Uterus (tissue), 4 donors: ENCODE results near the gene APC2. TPM values are rescaled to one million over a fixed set of nuclear protein-coding genes. Genes with fewer than 3 reads are reported as not detected.
A peak's percentile ranks its signal among the peaks of the same experiment; 100 is the strongest.

ENCODE experiments used
- DNase-seq, 2 donors: peaks; one replicate each; pipeline ENCODE4 v3.0.0-alpha.2; 2019 to 2020
- H3K27ac ChIP-seq, 2 donors: fragments of 200-600 bp; sonication (generic); 1 replicate in 1 of 2; 2 replicates in 1 of 2; pipeline ENCODE4 v1.5.1; 2016 to 2018
- H3K27me3 ChIP-seq, 2 donors: fragments of 200-600 bp; sonication (generic); one replicate each; pipeline ENCODE4 v1.5.1; 2018 to 2019; ENCODE audit warnings: control low read depth in 1 of 2
- H3K36me3 ChIP-seq, 2 donors: fragments of 200-600 bp; sonication (generic); one replicate each; pipeline ENCODE4 v1.5.1; 2019; ENCODE audit warnings: control low read depth in 1 of 2
- H3K4me1 ChIP-seq, 2 donors: fragments of 200-600 bp; sonication (generic); one replicate each; pipeline ENCODE4 v1.5.1; 2018 to 2019; ENCODE audit warnings: control low read depth in 1 of 2
- H3K4me3 ChIP-seq, 2 donors: fragments of 200-600 bp; sonication (generic); 1 replicate in 1 of 2; 2 replicates in 1 of 2; pipeline ENCODE4 v1.5.1; 2018 to 2019; ENCODE audit warnings: mild to moderate bottlenecking in 1 of 2
- H3K9me3 ChIP-seq, 2 donors: fragments of 200-600 bp; sonication (generic); one replicate each; pipeline ENCODE4 v1.5.1; 2019; ENCODE audit warnings: control low read depth in 1 of 2
- CTCF ChIP-seq, 4 experiments: fragments of 200-600 bp in 2 of 4; fragments of 450-650 bp in 2 of 4; sonication (generic) in 2 of 4; IDR thresholded peaks; one replicate each; pipeline ENCODE4 v1.5.1; 2016 to 2019; ENCODE audit warnings: antibody characterized with exemption in 4 of 4, mild to moderate bottlenecking in 2 of 4, moderate library complexity in 1 of 4
- POLR2A ChIP-seq, 2 donors: fragments of 450-650 bp; IDR thresholded peaks; one replicate each; pipeline ENCODE4 v1.6.1; 2016; ENCODE audit warnings: antibody characterized with exemption in 2 of 2, mild to moderate bottlenecking in 1 of 2, moderate library complexity in 1 of 2
- intact Hi-C: fragments of 100-400 bp; cut with DNase I; formaldehyde crosslinking; loops from one replicate; pipeline ENCODE4 v1.15.1; 2023; ENCODE audit warnings: low total_unique reads
- total RNA-seq, 4 donors: library from RNA; depleted of rRNA in 3 of 4; stranded (reverse); fragments of >200 nt in 3 of 4; gene quantifications; one replicate each; pipeline versions ENCODE4 v1.1.0 to v1.2.4, GENCODE V29; 2014 to 2023
- donor health status: DM: yes; HTN: yes; CAD: no.

The APC2 gene
- total RNA-seq, 4 donors from 2014 or later, result 0.12 to 3.5 (median 0.77) TPM; not detected in 1

DNA sequence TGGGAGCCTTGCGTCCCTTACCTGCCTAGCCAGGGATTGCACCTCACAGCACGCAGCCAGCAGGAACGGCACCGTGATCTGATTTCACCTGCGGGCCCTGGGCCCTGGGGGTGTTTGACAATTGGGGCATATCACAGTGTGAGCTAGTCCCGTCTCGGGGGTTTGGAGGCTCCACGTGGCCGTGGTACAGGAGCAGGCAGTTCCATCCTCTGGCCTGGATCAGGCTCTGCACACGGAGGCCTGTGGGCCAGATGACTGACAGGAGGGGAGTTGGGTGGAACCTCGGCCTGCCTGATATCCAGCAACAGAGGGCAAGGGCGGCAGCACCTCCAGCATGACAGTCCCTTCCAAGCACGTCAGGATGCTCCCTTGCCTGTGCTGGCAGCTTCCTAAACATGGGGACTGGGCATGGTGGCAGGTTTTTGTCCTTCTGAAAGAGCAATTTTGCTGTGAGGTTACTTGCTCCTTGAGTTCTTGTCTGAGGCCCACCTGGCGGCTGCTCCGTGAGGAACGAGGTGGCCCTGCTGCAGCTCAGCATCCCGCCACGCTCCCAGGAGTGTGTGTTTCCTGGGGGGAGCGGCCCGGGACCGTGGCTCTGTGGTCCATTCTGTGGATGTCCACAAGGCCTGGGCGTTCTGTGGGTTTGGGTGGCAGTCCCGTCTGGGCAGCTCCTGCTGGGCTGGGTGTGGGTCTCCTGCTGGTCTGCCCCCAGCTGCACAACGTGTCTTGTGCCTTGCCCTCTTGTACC is 18.0 kb upstream of the APC2 start:
- Histone ChIP-seq H3K4me1 (no peaks in the 10 kb centered on the region), H3K4me3 (no peak overlapping the region), H3K27ac (no peak overlapping the region), H3K9me3 (no peaks in the 10 kb centered on the region), H3K36me3 (no peaks in the 10 kb centered on the region), H3K27me3 (no peaks in the 10 kb centered on the region)
- no peak for TF ChIP-seq CTCF (IDR thresholded peaks at IDR 0.05)
- no peak for TF ChIP-seq POLR2A (IDR thresholded peaks at IDR 0.05)
- DNase-seq, result no peak
- intact Hi-C loops, result no loop called here

DNA sequence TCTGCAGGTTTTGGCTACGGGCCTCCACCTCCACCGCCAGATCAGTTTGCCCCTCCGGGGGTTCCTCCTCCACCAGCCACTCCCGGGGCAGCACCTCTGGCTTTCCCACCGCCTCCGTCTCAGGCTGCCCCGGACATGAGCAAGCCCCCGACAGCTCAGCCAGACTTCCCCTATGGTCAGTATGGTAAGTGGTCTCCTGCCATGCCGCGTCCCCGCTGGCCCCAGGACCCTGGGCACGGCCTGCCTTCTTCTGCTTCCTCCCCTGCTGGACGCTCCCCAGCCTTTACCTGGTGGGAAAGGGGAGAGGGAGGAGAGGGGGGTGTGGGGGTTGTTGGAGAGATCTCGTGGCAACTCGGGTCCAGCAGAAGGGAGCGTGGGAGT is 17.4 kb upstream of the APC2 start:
- TF ChIP-seq POLR2A (IDR thresholded peaks at IDR 0.05) (no peak), CTCF (IDR thresholded peaks at IDR 0.05) (no peak)
- H3K4me3 ChIP-seq, result no peak overlapping the region
- no peaks in the 10 kb centered on the region for H3K36me3 ChIP-seq
- no peak overlapping the region for H3K27ac ChIP-seq
- intact Hi-C loops, result no loop called here
- no peaks in the 10 kb centered on the region for H3K4me1 ChIP-seq
- no peaks in the 10 kb centered on the region for H3K9me3 ChIP-seq
- H3K27me3 ChIP-seq, result no peaks in the 10 kb centered on the region
- no peak for DNase-seq

GRCh38 chr19:1433119-1434039 is 16.5 kb upstream of the APC2 start:
- Histone ChIP-seq H3K4me1 (no peaks in the 10 kb centered on the region), H3K4me3 (no peak overlapping the region), H3K36me3 (no peaks in the 10 kb centered on the region), H3K9me3 (no peaks in the 10 kb centered on the region), H3K27me3 (no peaks in the 10 kb centered on the region), H3K27ac (no peak overlapping the region)
- no peak for DNase-seq
- TF ChIP-seq POLR2A (IDR thresholded peaks at IDR 0.05) (no peak), CTCF (IDR thresholded peaks at IDR 0.05) (no peak)
- intact Hi-C loops, result no loop called here

- Histone ChIP-seq H3K27ac (no peak overlapping the region), H3K4me3 (no peak overlapping the region), H3K27me3 (no peaks in the 10 kb centered on the region), H3K36me3 (no peaks in the 10 kb centered on the region), H3K4me1 (peaks cover 0 to under 1% of the 10 kb centered on the region in 2 donors), H3K9me3 (no peaks in the 10 kb centered on the region)
- intact Hi-C loops, result no loop called here
- no peak for TF ChIP-seq POLR2A (IDR thresholded peaks at IDR 0.05)
- no peak for TF ChIP-seq CTCF (IDR thresholded peaks at IDR 0.05)
- DNase-seq, result no peak
Observed at GRCh38 chr19:1434040-1434366, 15.9 kb upstream of the APC2 start.

DNA sequence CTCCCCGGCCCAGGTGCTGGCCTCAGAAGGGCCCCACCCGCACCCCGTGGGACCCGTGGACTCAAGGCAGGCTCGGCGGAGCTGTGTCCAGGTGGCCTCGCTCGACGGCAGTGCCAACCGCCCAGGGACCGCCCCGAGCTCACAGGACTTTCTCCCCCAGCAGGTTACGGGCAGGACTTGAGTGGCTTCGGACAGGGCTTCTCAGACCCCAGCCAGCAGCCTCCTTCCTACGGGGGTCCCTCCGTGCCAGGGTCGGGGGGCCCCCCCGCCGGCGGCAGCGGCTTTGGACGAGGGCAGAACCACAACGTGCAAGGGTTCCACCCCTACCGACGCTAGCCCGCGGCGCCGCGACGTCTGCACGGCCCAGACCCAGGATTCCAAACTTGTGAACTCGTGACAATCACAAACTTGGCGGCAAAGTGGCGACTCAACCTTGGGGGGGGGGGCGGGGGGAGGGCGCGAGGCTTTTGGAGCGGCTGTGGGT is 15.3 kb upstream of the APC2 start:
- no peaks in the 10 kb centered on the region for H3K27me3 ChIP-seq
- H3K4me1 ChIP-seq, result peaks cover 0 to 7% of the 10 kb centered on the region in 2 donors
- H3K36me3 ChIP-seq, result no peaks in the 10 kb centered on the region
- DNase-seq, result peak in 1 of 2 donors; percentile 15
- H3K27ac ChIP-seq, result no peak overlapping the region
- TF ChIP-seq POLR2A (IDR thresholded peaks at IDR 0.05) (no peak), CTCF (IDR thresholded peaks at IDR 0.05) (no peak)
- H3K9me3 ChIP-seq, result no peaks in the 10 kb centered on the region
- no peak overlapping the region for H3K4me3 ChIP-seq
- intact Hi-C loops, result no loop called here
